ENCODE data around the gene NDST1.
"Not testable (repeated sequence)": the region's sequence is repeated elsewhere in the genome, so short reads cannot be mapped to it uniquely, and the experiment has no call there.

Gene NDST1

DNA sequence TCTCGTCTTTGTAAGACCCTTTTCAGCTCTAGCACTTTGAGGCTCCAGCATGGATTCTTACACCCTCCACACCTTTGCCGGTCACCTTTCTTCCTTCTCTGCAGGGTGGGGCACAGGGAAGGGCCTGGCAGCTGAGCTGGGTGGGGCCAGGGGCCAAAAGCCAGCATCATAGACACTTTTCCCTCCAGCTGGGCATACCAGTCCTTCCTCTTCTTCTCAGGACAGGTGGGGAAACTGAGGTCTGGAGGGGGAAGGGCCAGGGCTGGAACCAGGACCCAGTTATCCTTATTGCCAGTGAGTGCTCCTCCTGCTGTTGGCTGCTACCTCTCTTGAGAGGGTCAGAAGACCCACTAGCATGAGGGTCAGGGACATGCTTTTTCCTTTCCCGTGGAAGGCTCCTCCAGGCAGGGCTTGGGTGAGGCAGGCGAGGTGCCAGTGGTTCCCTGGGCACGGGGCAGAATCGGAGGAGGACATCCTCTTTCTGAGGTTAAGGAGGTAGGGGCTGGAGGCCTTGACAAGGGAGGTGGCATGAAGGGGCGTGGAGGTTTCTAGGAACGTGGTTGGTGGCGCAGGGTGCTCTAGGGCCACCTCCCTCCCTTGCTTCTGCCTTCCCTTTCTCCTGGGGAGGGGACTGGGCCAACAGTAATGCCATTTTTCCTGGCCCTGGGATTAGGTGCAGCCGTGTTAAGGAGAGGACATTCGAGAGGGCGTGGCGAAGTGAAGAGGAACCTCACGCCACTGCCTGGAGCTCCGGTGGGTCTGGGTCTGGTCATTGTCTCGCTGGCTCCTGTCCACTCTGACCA lies at the start of gene NDST1:
Gene NDST1, plus strand, starts transcription at position 658 of the 803 bp plus-strand sequence. CDS start 13,124 bp downstream, outside the sequence.
- DNase-seq, result no peak

DNA sequence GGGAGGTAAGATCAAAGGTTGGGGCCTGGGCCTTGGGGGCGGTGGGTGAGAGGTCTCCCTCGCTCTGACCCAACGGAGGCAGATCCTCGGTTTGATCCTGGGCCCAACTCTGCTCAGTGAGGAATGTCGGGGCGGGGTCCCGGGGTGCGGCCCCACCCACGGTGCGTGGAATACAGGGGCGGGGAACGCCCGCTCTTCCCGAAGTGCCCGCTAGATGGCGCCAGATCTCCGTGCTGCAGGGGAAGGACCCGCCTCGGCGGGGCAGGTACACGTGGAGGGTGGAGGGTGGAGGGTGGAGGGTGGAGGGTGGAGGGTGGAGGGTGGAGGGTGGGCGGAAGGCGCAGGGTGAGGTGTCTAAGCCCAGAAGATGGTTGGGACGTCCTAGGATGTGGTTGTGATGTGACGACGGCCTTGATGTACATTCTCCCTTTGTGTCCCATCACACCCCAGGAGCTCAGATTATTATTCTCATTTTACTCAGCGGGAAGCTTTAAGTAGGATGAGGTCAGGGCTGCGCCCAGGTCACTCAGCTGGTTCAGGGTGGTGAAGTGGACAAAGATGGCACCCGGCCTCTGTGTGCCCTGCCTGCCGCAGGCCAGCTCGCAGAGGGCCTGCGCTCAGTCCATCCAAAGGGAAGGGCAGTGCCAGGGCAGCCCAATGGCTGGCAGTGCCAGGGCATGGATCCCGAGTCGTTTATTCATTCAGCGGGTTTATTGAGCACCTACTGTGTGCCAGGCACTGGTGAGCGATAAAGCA lies 49.0 kb upstream of the NDST1 start:
- DNase-seq, result peak; percentile 81

DNA sequence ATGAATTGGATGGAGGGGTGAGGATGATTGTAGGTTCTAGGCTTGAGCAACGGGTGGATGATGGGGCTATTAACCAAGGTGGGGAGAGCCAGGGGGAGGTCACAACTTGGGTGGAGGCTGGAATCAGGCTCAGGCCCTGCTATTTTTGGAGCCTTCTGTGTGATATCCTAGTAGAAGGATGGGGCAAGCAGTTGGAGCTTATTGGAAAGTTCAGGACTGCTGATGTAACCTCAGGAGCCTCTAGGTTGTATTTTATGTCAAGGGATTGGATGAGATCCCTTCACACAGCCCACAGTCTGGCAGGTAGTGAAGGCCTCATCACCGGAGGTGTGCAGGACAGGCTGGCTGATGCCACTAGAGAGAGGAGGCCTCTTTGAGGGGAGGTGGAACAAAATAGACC lies 47.1 kb upstream of the NDST1 start:
- DNase-seq, result no peak

DNA sequence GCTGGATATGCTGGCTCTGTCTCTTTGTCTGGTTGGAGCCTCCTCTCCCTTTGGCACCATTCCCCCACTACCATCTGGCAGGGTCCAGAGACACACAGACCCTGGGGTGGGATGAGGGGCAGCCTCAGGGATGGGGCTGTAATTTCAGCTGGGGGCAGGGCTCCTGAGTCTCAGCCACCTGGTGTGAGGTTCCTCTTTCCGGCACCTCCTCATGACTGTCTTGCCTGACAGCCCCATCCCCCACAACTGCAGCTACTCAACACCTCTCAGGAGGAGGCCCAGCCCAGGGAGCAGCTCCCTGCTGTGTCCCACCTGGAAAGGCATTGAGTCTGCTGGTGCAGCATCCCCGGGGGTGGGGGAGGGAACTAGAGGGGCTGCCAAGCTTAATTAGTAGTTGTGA lies 46.7 kb upstream of the NDST1 start:
- no peak for DNase-seq

DNA sequence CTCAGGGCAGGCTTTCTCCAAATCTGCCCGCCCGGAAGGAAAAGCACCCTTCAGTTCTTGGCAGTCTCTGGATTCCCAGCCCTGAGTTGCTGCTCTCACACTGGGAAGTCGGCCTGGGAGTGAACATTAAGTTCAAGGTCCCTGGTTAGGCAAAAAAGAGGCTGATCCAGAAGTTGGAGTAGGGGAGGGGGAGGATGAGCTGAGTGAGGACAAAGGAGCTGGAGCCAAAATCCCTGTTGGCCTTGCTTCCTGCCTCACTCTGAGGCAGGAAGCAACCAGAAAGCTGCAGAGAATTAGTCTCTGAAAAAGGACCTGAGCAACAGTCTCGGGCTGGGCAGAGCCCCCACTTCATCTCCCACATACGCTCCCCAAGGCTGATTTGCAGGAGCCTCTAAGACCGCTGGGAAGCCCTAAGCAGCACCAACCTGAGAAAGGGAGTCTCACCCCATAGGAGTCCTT lies 43.3 kb upstream of the NDST1 start:
- no peak for DNase-seq

DNA sequence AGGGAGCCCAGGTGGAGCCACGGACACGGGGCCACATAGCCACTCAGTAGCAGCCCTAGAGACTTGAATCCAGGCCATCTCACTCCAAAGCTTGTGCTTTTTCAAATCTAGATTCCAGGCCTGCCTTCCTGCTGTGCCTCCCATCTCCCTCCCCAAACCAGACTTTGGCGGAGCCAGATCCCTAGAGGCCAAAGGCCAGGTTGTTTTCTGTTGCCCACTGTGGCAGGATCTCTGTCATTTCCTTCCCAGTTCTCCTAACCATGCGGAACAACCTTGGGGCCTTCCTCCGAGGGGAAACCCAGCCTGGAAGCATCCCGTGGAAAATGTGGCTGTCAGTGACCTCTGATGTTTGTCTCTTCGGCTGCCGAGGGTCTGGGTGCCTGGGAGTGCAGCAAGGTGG lies 42.0 kb upstream of the NDST1 start:
- DNase-seq, result no peak

DNA sequence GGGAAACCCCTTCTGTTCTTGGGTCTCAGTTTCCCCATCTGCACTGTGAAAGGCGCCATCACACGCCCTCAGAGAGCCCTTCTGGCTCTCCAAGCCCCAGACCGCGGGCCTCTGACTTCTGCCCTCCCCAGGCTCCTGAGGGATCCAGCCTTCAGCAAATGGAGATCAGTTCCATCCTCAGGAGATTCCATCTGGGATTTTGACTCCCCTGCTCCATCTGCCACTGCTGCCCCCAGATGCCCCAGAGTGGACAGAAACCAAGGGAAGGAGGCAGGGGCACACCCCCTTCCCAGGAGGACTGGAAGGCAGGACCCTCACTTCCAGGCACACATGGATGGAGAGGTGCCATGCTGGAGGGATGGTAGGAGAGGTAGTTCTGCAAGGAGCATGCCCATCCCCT lies 39.7 kb upstream of the NDST1 start:
- no peak for DNase-seq

DNA sequence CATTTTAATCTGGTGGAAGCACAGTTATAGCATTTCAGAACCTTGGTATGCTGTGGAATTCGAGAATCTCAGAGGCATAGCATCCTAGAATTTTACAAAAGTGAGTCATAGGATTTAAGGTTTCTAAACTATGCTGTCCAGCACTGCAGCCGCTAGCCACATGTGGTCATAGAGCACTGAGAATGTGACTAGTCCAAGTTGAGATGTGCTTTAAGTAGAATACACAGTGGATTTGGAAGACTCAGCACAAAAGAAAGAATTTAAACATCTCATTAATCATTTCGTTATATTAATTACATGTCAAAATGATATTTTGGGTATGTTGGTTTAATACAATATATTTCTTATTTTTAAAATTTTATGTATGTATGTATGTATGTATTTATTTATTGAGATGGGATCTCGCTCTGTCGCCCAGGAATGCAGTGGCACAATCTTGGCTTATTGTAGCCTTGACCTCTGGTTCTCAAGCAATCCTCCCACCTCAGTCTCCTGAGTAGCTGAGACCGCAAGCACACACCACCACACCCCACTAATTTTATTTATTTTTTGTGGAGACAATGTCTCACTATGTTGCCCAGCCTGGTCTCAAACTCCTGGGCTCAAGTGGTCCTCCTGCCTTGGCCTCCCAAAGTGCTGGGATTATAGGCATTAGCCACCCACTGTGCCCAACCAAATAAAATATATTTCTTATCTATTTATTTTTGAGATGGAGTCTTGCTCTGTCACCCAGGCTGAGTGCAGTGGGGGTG lies 38.0 kb upstream of the NDST1 start:
- DNase-seq, result no peak

DNA sequence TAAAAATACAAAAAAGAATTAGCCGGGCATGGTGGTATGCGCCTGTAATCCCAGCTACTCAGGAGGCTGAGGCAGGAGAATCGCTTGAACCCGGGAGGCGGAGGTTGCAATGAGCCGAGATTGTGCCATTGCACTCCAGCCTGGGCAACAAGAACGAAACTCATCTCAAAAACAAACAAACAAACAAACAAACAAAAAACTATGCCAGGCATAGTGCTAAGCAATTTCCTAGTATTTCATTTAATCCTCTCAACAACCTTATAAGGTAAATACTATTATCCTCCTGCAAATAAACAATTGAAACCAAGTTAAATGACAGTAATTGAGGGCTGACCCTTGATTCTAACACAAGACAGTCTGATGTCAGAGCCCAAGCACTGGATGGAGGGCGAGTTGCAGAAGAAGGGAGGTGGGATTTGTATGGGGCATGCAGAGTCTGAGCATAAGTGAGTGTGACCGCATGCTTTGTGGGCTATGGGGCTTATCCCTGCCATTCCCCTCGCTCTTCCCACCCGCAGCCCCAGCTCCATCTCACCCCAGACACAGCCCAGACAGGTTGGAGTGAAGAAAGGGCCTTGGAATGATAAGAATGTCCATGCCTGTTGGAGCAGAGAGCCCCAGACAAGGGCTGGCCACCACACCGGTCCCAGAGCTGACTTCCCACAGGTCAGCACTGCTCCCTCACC lies 34.1 kb upstream of the NDST1 start:
- no peak for DNase-seq

DNA sequence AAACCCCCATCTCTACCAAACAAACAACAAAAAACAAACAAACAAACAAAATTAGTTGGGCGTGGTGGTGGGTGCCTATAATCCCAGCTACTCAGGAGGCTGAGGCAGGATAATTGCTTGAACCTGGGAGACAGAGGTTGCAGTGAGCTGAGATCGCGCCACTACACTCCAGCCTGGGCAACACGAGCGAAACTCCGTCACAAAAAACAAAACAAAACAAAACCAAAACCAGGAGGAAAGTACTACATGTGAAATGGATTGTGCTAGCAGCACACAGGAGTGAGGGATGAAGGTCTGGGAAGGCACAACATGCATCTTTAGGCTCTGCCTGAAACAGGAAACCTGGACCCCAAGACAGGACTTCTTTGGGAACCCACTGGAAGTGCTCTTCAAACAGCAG lies 31.4 kb upstream of the NDST1 start:
- not testable (repeated sequence) for DNase-seq

DNA sequence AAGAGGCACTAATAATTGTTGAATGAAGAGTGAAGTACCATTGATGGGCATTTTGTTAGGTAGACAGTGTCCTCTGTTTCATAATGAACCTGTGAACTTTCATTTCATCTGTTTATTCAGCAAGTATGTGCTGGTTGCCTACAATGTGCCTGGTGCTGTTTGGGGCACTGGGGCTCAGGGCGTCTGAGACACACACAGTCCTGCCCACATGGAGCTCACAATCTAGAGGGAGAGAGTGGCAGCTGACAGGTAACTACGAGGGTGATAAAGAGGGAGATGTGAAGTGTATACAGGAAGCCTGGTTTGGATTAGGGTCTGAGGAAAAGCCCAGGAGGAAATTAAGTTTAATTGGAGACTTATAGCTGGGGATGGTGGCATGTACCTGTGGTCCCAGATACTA lies 28.5 kb upstream of the NDST1 start:
- DNase-seq, result no peak

DNA sequence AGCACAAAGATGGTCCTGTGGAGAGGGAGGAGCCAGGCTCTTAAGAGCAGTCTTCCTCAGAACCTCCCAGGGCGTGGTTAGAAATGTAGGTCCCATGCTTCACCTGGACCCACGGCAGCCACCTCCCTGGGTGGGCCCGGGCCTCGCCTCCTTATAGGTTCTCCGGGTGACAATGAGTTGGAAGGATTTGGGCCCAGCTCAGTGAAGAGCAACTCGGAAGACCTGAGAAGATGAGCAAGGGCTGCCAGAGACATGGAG lies 26.3 kb upstream of the NDST1 start:
- no peak for DNase-seq

DNA sequence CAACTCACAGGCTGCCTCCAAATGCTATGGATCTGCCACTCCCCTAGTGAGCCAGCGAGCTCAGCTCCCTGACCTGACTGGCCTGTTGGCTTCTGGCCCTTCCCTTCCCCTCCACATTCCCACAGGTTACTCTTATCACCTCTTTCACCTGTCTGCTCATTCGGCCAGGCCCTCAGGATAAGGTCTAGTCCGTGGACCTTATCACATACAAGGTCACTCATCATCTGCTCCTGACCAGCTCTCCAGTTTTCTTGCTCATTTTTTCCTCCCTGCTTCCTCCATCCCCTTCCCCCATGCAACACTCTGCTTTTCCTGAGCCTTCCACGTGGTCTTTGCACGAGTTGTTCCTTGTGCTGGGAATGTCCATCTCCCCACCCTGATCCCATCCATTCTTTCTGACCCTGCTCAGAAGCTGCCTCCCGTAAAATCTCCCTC lies 25.9 kb upstream of the NDST1 start:
- no peak for DNase-seq

DNA sequence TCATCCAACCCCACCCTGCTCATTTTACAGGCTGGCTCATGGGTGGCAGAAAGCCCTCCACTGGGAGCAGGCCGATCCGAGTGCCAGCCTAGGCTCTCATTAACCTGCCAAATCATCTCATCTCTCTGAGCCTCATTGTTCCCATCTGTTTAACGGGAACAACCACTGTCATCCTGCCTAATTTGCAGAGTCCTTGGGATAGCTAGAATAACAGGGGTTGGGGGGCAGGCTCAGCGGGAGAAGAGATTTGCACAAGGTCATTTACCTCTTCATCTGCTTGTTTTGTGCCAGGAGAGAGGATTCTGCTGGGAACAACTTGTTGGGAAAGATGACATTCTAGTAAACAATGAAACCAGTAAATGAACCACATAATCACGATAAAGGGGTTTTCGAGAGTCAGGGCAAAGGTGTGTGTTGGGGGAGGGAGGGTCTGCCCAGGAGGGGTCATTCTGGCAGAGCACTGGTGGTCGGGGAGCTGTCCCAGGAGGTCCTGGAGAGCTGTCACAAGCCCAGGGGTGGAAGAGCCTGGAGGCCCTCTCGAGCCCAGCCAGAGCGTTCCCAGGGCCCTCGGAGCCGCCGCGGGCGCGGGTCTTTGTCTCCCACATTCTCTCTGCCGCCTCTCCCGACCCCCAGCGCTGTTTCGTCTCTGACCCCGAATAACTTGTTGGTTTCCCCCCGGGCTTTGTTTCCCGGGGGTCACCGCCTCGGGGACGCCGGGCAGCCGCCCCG lies 22.8 kb upstream of the NDST1 start:
- DNase-seq, result no peak

DNA sequence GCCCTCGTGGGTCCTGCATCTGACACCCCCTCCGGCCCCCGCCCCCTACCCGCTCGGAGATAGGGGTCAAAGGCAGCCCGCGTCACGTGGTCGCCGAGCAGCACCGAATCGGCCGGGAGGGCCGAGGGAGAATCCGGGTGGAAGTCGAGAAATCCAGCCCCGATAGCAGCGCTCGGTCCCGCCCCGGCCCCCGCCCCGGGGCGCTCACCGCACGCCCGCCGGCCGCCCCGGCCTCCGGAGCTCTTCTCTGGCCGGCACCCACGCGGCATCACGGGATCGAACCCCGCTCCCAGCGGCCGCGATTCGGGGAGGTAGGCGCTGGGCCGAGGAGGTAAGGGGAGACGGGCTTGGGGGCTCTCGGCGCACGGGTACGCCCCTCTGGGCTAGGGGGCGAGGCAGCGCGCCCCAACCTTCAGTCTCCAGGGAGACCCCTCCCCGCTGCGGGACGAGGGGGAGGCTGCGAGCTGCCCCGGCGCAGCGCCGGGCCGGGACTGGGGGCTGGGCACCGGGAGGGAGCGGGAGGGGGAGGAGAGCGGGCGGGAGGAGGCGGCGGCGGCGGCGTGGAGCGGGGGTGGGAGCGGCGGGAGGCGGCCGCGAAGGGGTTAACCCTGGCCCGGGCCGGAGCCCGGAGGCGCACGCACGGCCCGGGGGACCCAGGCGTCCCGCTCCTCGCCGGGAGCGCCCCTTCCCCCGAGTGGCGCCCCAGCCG lies 22.1 kb upstream of the NDST1 start:
- DNase-seq, result no peak

DNA sequence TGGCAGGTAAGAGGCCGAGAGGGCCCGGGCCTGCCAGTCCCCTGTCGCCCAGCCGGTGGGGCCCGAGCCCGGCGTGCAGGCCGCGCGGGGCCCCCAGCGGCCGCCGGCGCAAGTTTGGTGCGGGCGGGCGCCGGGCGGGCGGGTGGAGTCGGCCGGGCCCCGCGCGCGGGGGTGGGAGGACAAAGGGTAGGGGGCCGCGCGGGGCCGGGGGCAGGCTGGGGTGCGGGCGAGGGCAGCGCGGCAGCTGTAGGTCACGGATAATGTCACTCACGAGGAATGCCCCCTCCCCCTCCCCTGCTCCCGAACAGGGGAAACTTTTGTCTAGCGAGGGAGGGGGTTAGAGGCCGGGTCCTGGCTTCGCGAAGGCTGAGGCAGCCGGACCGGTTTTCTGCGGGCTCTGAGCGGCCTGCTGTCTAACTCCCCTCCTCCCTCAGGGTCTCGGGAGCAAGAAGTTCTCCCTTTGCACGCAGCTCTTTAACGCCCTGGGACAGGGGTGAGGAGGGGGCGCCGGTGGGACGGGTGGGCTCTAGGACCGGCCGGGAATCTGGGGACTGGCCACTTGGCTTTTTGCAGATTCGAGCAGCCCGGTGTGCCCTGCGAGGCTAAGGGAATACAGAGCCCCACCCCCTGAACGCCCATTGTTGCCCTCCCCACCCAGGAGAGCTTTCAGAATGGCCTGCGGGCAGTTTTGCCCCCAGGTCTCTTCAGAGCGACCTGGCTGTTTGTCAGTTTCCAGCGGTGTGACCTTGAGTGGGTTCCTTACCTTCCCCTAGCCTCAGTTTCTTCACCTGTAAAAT lies 21.3 kb upstream of the NDST1 start:
- DNase-seq, result peak; percentile 34

DNA sequence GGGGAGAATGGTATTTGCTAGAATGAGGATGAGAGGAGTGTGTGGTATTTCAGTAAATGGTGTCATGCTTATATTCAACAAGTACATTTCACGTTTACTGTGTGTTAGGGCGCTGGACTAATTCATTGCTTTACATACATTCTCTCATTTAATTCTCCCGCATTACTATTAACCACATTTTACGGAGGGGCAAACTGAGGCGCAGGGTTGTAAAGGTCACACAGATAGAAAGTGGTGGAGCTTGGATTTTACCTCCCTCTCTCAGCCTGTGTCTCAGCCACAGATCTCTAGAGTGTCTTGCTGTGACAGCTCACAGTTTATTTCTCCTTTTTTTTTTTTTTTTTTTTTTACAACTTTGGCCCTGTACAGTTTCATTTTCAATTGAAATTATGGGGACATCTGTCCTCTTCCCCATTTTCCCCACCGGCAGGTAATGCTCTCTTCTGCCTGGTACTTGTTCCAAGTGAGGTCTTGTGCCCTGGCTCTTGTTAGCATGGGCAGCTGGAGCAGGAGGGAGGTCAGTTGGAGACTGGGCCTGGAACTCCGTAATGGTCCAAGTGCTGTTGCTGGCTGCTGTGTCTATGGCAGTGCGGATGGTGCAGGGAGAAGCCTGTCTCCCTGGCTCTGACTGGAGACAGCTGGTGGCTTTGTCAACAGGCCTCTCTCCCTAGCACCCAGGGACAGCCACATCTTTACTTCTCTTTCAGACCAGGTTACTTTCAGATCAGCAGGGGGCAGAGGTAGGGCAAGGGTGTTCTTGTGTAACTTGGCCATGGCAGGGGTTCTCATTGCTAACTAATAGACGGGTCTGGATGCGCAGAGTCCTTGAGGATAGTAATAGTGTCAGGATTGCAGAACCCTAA lies 20.5 kb upstream of the NDST1 start:
- no peak for DNase-seq

DNA sequence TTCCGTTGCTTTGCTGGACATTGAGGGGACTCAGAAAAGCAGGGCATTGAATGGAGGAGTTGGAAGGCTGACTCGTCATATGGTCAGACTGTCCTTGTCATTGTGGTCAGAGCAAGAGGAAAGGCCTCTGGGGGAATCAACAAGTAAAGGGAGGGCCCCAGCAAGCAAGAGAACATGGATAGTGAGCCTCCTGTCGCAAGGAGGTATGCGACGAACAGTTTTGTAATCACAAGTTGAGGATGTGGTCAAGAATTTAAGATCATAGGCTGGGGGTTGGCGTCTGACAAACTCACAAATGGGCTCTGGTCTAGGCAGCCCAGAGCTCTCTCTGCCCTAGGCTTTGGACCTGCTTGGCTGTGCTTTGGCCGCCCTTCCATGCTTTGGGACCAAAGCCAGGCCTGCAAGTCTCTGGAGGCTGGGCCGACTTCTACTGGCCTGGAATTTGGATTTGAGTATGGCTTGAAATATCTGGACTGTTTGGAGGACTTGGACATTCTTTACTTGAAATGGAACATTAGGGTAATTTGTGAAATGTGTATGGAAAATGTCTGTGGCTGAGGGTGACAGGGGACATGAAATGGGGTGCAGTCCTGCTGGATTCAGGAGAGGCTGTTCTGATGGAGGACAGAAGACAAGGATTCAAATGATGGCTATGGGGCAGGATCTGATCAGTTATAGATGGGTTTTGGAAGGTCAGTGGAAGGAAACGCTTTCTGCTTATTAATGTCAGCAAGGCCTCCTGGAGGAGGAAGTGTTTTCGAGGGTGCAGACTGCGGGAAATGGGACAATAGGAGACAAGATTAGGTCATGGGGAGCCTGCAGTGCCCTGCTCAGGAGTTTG lies 19.2 kb upstream of the NDST1 start:
- DNase-seq, result no peak
